ENCODE results near the gene PRKX. TPM values are rescaled to one million over a fixed set of nuclear protein-coding genes. Genes with fewer than 3 reads are reported as not detected.

The PRKX gene
- total RNA-seq, 1 donor: 14.7 TPM

- H3K4me3 ChIP-seq (ENCODE audit: low read depth, low read length): no peak overlapping the region
- no peak for DNase-seq (ENCODE audit: low read depth)
- TF ChIP-seq, protein P1, sequence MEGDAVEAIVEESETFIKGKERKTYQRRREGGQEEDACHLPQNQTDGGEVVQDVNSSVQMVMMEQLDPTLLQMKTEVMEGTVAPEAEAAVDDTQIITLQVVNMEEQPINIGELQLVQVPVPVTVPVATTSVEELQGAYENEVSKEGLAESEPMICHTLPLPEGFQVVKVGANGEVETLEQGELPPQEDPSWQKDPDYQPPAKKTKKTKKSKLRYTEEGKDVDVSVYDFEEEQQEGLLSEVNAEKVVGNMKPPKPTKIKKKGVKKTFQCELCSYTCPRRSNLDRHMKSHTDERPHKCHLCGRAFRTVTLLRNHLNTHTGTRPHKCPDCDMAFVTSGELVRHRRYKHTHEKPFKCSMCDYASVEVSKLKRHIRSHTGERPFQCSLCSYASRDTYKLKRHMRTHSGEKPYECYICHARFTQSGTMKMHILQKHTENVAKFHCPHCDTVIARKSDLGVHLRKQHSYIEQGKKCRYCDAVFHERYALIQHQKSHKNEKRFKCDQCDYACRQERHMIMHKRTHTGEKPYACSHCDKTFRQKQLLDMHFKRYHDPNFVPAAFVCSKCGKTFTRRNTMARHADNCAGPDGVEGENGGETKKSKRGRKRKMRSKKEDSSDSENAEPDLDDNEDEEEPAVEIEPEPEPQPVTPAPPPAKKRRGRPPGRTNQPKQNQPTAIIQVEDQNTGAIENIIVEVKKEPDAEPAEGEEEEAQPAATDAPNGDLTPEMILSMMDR (IDR thresholded peaks at IDR 0.05; ENCODE audit: insufficient read depth, low read depth, low read length): no peak
These were observed 110.3 kb downstream of the PRKX start for GRCh38 chrX:3603026-3603661.

GRCh38 chrX:3599802-3600430 is 113.5 kb downstream of the PRKX start:
- no peak for DNase-seq (ENCODE audit: low read depth)
- TF ChIP-seq, protein P1 (IDR thresholded peaks at IDR 0.05; ENCODE audit: insufficient read depth, low read depth, low read length): no peak
- no peak overlapping the region for H3K4me3 ChIP-seq (ENCODE audit: low read depth, low read length)

GRCh38 chrX:3598709-3599108 is 114.7 kb downstream of the PRKX start:
- TF ChIP-seq, protein P1 (IDR thresholded peaks at IDR 0.05; ENCODE audit: insufficient read depth, low read depth, low read length): no peak
- DNase-seq (ENCODE audit: low read depth): no peak

DNA sequence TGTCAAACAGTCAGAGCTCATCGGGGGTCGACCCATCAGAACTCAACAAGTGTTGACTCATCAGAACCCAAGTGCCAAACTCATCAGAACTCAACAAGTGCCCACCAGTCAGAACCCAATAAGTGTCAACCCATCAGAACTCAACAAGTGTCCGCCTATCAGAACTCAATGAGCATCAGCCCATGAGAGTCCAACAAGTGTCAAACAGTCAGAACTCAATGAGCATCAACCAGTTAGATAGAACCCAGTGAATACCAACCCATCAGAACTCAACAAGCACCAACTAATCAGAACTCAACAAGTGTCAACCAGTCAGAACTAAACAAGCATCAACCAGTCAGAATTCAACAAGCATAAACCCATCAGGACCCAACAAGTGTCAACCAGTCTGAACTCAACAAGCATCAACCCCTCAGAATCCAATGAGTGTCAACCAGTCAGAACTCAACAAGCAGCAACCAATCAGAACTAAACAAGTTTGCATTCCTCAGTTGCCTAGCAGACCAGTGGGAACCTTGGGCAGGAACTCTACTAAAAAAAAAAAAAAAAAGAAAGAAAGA is 115.3 kb downstream of the PRKX start:
- DNase-seq (ENCODE audit: low read depth): no peak
- TF ChIP-seq, protein P1 (IDR thresholded peaks at IDR 0.05; ENCODE audit: insufficient read depth, low read depth, low read length): no peak
- H3K4me3 ChIP-seq (ENCODE audit: low read depth, low read length): no peak overlapping the region

More at GRCh38 chrX:3598709-3599108, 114.7 kb downstream of the PRKX start:
- no peak overlapping the region for H3K4me3 ChIP-seq (ENCODE audit: low read depth, low read length)

- no peak for DNase-seq (ENCODE audit: low read depth)
- H3K4me3 ChIP-seq (ENCODE audit: low read depth, low read length): no peak overlapping the region
- TF ChIP-seq, protein P1 (IDR thresholded peaks at IDR 0.05; ENCODE audit: insufficient read depth, low read depth, low read length): no peak
These were observed 121.3 kb downstream of the PRKX start for GRCh38 chrX:3592184-3592583.

DNA sequence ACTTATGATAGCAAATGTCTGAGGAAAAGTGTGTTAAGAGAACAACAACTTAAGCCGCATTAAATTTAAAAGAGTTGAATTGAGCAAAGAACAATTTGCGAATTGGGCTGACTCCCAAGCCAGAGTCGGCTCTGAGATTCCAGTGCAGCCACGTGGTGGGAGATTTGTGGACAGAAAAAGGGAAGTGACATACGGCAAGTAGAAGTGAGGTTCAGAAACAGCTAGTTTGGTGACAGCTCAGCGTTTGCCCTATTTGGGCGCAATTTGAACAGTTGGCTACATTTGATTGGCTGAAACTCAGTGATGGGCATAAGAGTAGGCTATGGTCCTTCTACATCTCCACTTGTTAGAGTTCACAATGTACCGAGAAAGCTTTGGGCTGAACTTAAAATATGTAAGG is 124.0 kb downstream of the PRKX start:
- DNase-seq (ENCODE audit: low read depth): no peak
- TF ChIP-seq, protein P1 (IDR thresholded peaks at IDR 0.05; ENCODE audit: insufficient read depth, low read depth, low read length): no peak
- H3K4me3 ChIP-seq (ENCODE audit: low read depth, low read length): no peak overlapping the region

Data from fibroblast of villous mesenchyme (primary cell).